NCI-H146 treated with DMSO at 0.1 percent for 48 hours (cell line): ENCODE measurements around the gene NCOA3.

ENCODE experiments used
- DNase-seq: peaks from one replicate; lab custom pipeline; 2025; ENCODE audit not compliant: unreplicated experiment; lab: John Stamatoyannopoulos, UW

Gene NCOA3

DNA sequence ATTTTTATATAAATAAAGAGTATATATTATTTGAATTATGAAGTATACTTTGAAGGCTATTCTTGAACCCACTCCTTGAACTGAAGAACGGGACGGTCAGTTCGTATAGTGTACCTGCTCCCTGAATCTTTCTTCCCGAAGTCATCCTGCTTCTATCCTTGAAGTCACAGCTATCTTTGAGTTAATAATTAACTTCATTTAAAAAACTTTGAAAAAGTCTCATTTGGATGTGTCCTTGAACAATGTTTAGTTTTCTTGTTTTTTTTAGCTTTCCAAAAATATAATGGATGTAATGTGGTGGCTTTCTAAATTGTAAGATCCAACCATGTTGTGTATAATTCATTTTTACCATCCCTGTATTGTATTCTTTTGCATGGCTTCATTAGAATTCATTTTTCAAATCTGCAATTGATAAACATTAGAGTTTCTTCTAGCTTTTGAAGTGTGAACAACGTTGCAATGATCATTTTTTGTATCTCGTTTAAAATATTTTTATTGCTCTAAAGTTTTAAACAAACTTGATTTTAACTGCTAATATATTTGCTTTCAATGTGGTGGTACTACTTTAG is 94.4 kb downstream of the NCOA3 start:
- DNase-seq, result no peak

DNA sequence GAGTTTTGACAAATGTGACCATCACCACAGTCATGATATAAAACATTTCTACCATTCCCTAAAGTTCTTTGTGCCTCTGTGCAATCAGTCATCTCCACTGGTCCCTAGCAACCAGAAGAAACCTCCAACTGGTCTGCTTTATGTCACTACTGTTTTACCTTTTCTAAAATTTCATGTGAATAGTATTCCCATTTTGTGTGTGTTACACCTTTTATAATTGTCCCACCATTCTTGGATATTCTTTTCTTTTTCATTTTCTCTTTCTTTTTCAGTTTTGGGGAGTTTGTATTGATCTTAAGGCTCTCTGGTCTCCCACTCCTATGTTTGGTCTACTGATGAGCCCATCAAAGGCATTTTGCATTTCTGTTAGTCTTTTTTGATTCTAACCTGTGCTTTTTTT is 95.4 kb downstream of the NCOA3 start:
- no peak for DNase-seq

DNA sequence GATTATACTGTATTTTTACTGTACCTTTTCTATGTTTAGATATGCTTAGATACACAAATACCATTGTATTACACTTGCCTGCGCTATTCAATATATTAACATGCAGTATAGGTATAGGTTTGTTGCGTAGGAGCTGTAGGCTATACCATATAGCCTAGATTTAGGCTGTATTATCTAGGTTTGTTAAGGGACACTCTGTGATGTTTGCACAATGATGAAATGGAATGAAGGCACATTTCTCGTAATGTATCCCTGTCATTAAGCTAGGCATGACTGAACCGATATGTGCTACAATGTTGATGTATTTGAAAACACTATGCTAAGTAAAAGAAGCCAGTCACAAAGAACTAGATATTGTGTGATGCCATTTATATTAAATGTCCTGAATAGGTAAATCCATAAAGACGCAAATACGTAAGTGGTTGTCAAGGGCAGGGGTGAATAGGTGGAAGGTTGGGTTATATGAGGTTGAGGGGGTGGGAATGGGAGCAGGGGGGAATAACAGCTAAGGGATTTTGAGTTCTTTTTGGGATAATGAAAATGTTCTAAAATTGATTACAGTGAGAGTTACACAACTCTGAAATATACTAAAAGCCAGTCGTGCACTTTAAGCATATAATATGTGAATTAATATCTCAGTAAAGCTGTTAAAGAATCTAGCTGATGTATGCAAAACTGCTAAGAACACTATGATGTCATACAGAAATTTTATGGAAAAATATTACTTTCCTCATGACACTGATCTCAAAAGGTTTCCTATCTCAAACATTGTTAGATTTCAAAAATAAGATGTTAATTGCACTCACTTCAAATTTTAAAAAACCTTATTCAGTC is 97.4 kb downstream of the NCOA3 start:
- no peak for DNase-seq

DNA sequence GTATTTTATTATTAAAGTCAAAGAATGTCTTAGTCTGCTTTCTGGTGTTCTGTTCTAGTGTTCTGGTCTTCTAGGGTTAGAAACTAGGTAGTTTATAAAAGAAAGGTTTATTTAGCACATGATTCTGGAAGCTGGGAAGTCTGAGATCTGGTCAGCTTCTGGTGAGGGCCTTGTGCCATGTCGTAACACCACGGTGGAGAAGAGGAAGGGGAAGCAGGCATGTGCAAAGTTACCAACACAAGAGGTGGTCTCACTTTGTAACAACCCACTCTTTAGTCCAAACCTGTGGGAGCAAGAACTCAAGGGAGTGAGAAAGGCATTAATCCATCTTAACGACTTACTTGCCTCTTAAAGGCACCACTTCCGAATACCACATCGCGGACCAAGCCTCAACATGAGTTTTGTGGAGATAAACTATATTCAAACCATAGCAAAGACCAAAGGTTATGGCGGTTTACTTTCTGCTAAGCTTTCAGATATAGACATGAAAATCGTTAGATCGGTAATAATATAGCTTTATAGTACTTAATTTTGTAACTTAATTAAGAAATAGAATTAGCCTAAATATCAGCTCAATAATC is 99.4 kb downstream of the NCOA3 start:
- no peak for DNase-seq

DNA sequence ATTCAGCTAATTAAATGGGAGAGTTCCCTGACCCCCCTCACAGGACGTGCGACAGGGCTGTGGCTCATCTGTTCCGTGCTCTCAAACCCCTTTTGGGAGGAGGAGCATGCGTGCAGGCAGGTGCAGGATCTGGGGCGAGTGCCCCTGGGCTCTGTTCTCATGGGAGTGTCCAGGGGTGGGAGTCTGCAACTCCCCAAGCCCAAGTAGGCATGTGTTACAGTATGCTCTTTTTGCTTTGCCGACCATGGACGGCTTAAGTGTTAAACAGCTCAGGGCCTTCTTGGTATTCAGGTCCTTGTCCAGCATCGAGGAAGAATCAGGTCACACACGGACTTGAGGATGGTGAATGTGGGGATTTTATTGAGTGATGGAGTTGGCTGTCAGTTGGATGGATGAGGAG is 101.6 kb downstream of the NCOA3 start:
- DNase-seq, result no peak

DNA sequence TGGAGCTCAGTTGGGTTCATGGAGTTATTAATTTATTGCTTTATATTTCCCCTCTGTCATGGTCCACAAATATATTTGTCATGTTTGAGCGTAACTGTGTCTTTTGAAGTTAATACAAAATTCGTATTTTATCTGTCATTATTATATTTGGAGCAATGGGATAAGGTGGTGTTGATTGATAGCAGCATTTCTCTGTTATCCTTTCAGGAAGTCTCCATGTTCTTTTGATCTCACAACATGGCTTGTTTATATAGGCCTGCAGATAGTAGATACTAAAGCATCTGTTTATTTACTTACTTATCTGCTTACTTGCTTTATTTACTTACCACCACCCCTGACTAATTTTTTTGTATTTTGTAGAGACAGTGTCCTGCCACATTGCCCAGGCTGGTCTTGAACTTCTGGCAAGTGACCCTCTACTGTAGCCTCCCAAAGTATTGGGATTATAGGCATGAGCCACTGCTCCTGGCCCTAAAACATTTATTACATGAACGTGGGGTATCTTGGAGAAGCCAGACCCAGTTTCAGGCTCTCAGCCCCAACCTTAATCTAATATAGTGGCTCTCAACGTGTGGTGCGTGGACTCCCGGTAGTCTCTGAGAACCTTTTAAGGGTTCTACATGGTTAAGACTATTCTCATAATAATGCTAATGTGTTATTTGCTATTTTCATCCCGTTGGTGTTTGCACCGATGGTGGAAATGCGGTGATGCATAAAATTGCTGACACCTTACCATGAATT is 104.2 kb downstream of the NCOA3 start:
- DNase-seq, result no peak

DNA sequence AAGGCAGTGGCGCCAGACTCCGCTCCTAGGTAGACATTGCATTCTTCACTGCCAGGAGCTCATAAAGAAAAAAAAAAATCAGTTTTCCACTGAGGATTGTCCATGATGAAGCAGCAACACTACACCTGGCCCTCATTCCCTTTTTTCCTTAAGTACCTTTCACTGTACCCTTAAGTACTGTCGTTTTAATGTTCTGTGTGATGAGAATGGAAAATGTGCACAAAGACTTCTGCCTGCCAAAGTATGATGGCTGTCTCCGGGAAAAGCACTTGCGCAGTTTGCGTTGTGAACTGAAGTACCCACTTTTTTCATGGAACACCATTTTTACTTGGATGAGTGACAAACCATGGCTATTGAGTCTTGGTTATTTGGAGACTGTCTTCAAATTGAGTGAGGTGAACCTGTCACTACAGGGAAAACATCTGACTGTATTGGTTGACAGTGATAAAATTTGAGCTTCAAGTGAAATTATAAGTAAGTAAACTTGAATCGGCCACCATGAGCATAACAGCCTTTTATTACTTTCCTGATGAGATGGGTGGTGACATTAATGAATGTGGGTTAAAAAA is 104.8 kb downstream of the NCOA3 start:
- no peak for DNase-seq

DNA sequence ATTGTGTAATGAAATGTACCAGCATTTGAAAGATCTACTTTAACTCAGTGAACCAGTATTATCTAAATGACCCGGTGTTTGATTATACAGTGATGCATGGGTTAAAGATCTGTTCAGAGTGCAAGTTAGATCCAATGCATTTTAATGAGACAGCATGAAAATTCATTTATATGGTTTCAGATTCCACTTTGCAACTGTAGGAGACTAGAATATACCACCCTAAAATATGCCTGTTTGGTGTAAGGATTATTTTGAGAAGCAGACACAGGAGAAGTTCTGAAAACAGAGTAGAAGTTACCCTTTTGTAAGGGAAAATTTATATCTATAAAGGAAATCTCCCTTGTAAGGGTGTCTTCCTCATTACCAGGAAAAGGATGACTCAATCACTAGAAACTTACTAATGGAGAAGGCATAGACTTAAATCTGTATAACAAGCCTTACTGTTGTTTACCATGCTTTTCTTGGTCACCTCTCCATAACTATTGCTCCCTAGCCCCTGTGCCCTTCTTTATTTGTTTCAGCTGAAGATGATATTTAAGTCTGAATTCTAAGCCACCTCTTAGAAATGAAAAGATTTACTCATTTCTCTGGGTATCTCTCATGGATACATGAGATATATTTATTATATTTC is 105.4 kb downstream of the NCOA3 start:
- DNase-seq, result no peak

DNA sequence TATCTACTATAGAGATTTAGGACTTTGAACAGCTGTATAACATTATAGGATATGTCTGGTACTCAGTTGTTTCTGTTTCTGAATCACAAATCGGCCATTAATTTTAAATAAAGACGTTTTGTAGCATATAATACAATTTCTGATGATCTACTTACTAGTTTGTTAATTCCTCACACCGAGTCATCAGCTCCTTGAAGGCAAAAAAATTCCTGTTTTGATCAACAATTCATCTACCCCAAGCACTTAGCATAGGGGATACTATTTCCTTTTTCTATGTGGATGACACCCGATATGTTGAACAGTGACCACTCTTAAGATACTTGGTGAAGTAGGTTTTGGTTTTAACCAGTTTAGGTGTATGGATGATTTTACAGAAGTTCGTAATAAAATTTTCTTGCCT is 107.3 kb downstream of the NCOA3 start:
- DNase-seq, result no peak

DNA sequence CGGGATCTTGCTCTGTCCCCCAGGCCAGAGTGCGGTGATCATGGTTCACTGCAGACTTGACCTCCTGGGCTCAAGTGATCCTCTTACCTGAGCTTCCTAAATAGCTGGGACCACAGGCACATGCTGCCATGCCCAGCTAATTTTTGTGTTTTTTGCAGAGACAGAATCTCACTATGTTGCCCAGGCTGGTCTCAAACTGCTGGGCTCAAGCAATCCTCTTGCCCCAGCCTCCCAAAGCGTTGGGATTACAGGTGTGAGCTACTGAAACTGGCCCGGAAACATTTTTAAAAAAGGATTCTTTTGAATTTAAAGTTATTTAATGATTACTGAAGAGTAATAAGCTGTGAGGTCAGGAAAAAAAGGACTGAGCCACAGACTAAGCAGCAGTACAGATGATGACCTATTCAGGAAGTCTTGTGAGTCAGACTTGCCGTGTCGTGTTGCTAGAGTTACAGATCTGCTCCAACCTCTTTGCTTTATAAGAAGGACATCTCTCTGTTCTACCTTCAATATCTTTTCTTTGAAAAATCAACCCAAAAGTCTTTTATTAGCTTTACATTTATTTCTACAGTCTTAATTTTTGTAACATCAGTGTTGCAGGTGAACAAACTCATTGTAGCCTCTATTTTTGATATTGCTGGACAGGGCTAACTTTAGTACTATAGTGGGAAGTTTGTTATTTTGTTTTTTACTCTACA is 108.7 kb downstream of the NCOA3 start:
- DNase-seq, result no peak

DNA sequence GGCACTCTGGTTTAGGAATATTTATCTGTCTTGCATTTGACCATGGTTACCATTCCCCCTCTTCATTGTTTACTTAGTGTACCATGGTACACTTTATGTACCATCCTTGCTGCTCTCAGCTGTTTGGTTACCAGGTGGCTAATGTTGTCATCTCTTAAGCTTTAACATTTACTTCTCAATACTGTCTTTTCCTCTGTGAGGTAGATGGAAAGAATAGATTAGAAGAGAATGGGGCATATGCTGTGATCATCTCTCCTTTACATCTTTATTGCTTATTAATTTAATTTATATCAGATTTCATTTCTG is 109.2 kb downstream of the NCOA3 start:
- DNase-seq, result no peak

DNA sequence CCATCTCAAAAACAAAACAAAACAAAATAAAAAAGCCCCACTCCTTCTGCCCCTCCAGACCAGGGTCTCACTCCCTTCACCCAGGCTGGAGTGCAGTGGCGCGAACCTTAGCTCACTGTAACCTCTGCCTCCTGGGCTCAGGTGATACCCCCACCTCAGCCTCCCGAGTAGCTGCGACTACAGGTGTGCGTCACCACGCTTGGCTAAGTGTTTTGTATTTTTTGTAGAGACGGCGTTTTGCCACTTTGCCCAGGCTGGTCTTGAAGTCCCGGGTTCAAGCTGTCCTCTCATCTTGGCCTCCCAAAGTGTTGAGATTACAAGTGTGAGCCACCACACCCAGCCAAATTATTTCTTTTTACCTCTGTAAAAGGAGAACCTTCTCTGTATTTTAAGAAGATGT is 110.1 kb downstream of the NCOA3 start:
- no peak for DNase-seq

DNA sequence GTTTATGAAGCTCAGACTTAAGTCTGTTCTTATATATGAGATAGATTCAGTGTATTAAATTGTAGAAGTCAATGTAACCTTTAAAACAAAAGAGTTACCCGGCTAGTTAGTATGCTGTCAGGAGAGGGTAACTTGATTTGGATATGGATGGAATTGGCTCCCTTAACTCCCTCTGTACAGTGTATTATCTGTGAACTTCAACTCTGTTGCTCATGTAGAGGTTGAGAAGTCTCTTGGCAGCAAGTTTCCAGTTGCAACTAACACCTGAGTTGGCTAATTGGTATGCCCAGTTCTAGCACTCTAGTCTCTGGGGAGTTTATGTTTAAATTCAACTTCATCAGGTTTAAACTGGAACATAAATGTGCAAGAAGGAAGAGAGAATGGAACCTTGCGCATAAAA is 111.0 kb downstream of the NCOA3 start:
- no peak for DNase-seq

DNA sequence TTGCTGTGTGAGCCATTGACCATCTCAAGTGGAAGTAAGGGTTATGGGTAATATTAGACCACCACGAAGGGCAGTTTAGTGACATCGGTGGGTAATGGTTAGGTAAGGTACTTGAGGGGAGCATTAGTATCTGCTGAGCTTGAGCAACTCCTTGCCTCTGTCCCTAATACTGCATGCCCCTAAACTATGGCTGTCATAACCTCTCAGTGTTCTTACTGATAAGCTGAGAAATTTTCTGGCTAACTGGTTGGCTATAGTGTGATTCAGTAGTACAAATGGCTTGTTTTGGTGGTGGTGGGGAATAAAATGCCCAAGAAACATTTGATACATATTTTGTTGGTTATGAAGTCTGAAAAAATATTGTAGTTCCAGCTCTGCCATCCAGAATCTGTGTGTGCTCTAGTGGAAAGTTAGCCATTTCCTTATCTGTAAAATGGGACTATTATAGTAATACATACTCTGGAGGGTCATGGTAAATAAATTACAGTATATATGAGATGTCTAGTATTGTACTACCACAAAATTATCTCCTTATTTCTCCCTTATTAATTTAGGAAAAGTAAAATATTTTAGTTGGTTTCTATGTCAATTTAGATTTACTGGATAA is 113.1 kb downstream of the NCOA3 start:
- DNase-seq, result no peak

DNA sequence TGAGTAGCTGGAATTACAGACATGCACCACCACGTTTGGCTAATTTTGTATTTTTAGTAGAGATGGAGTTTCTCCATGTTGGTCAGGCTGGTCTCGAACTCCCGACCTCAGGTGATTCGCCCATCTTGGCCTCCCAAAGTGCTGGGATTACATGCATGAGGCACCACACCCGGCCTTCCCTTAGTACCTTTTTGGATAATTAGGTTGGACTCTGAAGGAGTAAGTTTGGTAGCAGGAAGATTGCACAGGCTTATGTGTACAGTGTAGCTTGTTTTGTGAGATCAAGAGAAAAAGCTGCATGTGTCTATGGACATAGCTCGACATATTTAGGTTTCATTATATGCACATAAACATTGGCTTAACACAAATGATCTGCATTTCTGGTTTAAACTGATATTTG is 116.8 kb downstream of the NCOA3 start:
- no peak for DNase-seq

DNA sequence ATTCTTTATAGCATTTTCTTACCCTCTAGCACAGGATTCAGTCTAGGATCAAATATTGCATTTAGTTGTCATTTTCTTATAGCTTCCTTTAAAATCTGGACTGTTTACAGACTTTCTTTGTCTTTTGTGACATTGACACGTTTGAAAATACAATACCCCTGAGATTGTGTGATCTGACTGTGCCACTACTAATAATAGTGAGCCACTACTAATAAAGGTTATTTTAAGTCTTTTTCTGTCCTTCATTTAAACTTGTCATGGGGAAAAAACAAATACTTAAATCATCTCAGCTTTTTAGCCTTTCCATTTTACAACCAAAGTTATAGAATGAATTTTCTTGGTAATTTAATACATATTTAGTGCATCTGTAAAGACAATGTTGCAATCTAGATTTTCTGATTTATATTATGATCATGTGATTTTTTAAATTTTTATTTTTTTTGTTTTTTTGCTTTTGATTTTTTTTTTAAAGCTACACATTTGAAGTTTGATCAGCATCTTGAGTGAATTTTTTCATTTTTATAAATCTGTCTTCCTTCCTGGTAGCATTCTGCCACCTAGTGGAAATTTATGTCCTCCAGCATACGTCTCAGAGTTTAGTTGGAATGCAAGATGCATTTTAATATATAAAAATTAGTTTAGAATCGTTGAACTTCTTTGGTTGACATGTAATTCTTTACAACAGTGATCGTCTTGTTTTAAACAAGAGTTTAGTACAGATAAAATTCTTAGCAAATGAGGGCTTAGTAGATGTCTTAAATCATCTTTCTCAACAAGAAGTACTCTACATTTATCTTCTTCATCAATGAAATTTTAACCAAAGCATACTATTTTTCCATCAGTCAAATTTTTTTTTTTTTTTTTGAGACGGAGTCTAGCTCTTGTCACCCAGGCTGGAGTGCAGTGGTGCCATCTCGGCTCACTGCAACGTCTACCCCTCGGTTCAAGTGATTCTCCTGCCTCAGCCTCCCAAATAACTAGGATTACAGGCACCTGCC is 119.4 kb downstream of the NCOA3 start:
- DNase-seq, result peak; percentile 41

DNA sequence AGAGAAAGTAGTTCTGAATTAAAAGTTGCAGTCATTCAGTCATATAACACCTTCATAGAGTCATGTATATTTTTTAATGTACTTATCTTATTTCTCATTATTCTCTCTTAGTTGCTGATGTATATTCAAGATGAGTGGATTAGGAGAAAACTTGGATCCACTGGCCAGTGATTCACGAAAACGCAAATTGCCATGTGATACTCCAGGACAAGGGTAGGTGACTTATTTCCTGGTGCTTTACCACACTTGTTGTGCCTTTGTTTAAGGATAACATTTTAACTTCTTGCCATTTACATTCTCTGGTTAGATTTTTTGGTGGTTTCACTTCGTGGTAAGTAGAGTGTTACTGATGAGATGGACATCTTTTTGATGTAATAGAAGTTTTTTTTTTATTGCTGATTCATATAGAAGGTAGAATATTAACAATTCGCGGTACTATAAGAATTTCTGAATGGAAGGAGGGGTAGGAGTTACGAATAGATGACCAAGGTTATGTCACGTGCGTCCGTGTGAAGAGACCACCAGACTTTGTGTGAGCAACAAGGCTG is 120.5 kb downstream of the NCOA3 start:
- no peak for DNase-seq

DNA sequence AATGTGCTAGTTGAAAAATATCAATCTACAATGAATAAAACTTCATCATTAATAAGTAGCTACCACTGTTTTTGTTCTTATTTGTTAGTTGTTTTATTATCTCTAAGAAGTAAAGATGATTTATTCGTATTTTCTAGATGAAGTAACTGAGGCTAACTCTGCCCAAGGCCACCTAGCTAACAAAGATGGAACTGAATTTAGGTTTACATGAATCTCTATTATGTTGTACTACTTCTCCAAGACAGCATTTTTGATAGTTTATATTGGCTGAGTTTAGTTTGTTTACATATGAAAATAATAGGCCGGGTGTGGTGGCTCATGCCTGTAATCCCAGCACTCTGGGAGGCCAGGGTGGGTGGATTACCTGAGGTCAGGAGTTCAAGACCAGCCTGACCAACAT is 121.5 kb downstream of the NCOA3 start:
- no peak for DNase-seq

DNA sequence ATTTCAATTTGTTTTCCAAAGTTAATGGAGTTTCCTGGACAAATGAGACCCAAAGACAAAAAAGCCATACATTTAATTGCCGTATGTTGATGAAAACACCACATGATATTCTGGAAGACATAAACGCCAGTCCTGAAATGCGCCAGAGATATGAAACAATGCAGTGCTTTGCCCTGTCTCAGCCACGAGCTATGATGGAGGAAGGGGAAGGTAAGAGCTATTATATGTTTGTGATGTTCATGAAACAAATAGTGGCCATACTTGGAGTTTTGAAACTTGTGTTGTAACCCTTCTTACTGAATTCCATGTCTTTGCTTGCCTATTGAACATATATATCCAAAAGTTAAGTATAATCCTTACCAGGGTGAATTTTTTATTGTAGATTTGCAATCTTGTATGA is 125.9 kb downstream of the NCOA3 start:
- no peak for DNase-seq
